ENCODE data around the gene RAET1G. TPM values are rescaled to one million over a fixed set of nuclear protein-coding genes. Genes with fewer than 3 reads are reported as not detected.
A peak's percentile ranks its signal among the peaks of the same experiment; 100 is the strongest.
"Not testable (repeated sequence)": the region's sequence is repeated elsewhere in the genome, so short reads cannot be mapped to it uniquely, and the experiment has no call there.

The RAET1G gene
- polyA plus RNA-seq, 2 of the 4 experiments (the other 2 are of a cell fraction): 10.1 to 24.4 TPM

- DNase-seq (ENCODE audit: low read depth in 1 of 2, low spot score in 1 of 2) (no peak), FAIRE-seq (no peak), ATAC-seq (no peak)
- CTCF ChIA-PET: interaction anchor here (0.7 to 2.8 kb wide), 13 partner anchors 25 to 202 kb away, joined by 3 to 28 read pairs (median 5); no protein-coding TSS in a partner anchor
- POLR2A ChIA-PET: no interaction called here
- Histone ChIP-seq H3K4me2 (no peak overlapping the region), H3K4me3 (no peak overlapping the region), H3K27ac (peak overlapping the region in 1 of 2 experiments; percentile 88; a peak in 3 of 6 replicates), H3K4me1 (peaks cover 11% of the 10 kb centered on the region; the same call in 1 of the 3 replicates), H3K9me3 (no peaks in the 10 kb centered on the region)
- 63% methylated on average over 3 of the region's 4 CpGs for WGBS (ENCODE audit: missing lambda C conversion rate)
- TF ChIP-seq FOSL2 (IDR thresholded peaks at IDR 0.05) (no peak), FOSL2 (CRISPR knock-in tag; IDR thresholded peaks at IDR 0.05) (no peak)
These were observed 2.0 kb upstream of the RAET1G start for GRCh38 chr6:149924933-149925252.

- TF ChIP-seq JUN (IDR thresholded peaks at IDR 0.05): no peak
- TF ChIP-seq NFE2L2 (conservative IDR thresholded peaks at IDR 0.05; ENCODE audit: low read length): no peak
- TF ChIP-seq ZC3H11A (IDR thresholded peaks at IDR 0.05): no peak
- no peak for TF ChIP-seq FOSB (CRISPR knock-in tag; IDR thresholded peaks at IDR 0.05)
- no peak for TF ChIP-seq EHMT2 (IDR thresholded peaks at IDR 0.05; ENCODE audit: low read depth)
- no peak for TF ChIP-seq NPAS2 (CRISPR knock-in tag; IDR thresholded peaks at IDR 0.05; ENCODE audit: borderline replicate concordance)
- TF ChIP-seq ZNF302 (CRISPR knock-in tag; IDR thresholded peaks at IDR 0.05): no peak
- POLR2A ChIA-PET: no interaction called here
- no peaks in the 10 kb centered on the region for H3K9me3 ChIP-seq
These were observed 1.4 kb upstream of the RAET1G start for GRCh38 chr6:149924206-149924932.

GRCh38 chr6:149923327-149923986 is 536 bp upstream of the RAET1G start:
- Histone ChIP-seq H3K4me3 (peak overlapping the region; percentile 65), H3K9me3 (no peaks in the 10 kb centered on the region), H3K4me2 (peak overlapping the region; percentile 79), H3K4me1 (peaks cover 11% of the 10 kb centered on the region; the same call in 1 of the 3 replicates), H3K27ac (peak overlapping the region in 1 of 2 experiments; percentile 69; a peak in 3 of 6 replicates)
- ChIA-PET POLR2A (no interaction called here), CTCF (interaction anchor here (1.0 to 2.8 kb wide), 7 partner anchors 58 to 200 kb away, joined by 3 to 28 read pairs (median 6); no protein-coding TSS in a partner anchor)
- no peak for TF ChIP-seq TP53 (CRISPR knock-in tag; IDR thresholded peaks at IDR 0.05)
- no peak for TF ChIP-seq KDM5A (IDR thresholded peaks at IDR 0.05)
- no peak for TF ChIP-seq SMC3 (IDR thresholded peaks at IDR 0.05)
- no peak for TF ChIP-seq HOXB5 (CRISPR knock-in tag; IDR thresholded peaks at IDR 0.05)
- no peak for TF ChIP-seq CTCF (IDR thresholded peaks at IDR 0.05)
- TF ChIP-seq HOXA7 (CRISPR knock-in tag; IDR thresholded peaks at IDR 0.05): no peak
- no peak for TF ChIP-seq GATA3 (IDR thresholded peaks at IDR 0.05; ENCODE audit: borderline replicate concordance)
- TF ChIP-seq MAZ (IDR thresholded peaks at IDR 0.05; ENCODE audit: borderline replicate concordance, low read depth, low read length): no peak
- TF ChIP-seq CBX8 (IDR thresholded peaks at IDR 0.05): no peak
- no peak for TF ChIP-seq POLR2A (IDR thresholded peaks at IDR 0.05; ENCODE audit: low read length)
- TF ChIP-seq FOXS1 (CRISPR knock-in tag; IDR thresholded peaks at IDR 0.05): no peak
- no peak for TF ChIP-seq HES2 (IDR thresholded peaks at IDR 0.05)
- TF ChIP-seq HOXB13 (CRISPR knock-in tag; IDR thresholded peaks at IDR 0.05; ENCODE audit: low read depth): no peak
- ATAC-seq (peak; percentile 5; a peak in 2 of 6 replicates), FAIRE-seq (no peak), DNase-seq (ENCODE audit: low read depth in 1 of 2, low spot score in 1 of 2) (no peak)
- WGBS (ENCODE audit: missing lambda C conversion rate): 64% methylated on average over 33 of the region's 33 CpGs

More at GRCh38 chr6:149924206-149924932, 1.4 kb upstream of the RAET1G start:
- 86% methylated on average over 9 of the region's 9 CpGs for WGBS (ENCODE audit: missing lambda C conversion rate)
- FAIRE-seq (no peak), DNase-seq (ENCODE audit: low read depth in 1 of 2, low spot score in 1 of 2) (no peak), ATAC-seq (no peak)
- Histone ChIP-seq H3K4me1 (peaks cover 11% of the 10 kb centered on the region; the same call in 1 of the 3 replicates), H3K27ac (peak overlapping the region in 1 of 2 experiments; percentile 88; a peak in 1 of 6 replicates), H3K4me2 (no peak overlapping the region), H3K4me3 (no peak overlapping the region)
- CTCF ChIA-PET: interaction anchor here (0.8 to 2.8 kb wide), 11 partner anchors 40 to 201 kb away, joined by 3 to 28 read pairs (median 5); no protein-coding TSS in a partner anchor

GRCh38 chr6:149922091-149922490 is 830 bp downstream of the RAET1G start:
- FAIRE-seq; ATAC-seq; DNase-seq (ENCODE audit: low read depth in 1 of 2, low spot score in 1 of 2); POLR2A ChIA-PET; H3K9me3 ChIP-seq: not testable (repeated sequence)
- CTCF ChIA-PET: interaction anchor here (1.0 to 1.1 kb wide), 4 partner anchors 27 to 87 kb away, joined by 3 to 6 read pairs (median 3); no protein-coding TSS in a partner anchor
- peak overlapping the region; percentile 65 for H3K4me3 ChIP-seq
- peak overlapping the region; percentile 79 for H3K4me2 ChIP-seq
- H3K4me1 ChIP-seq: peaks cover 11% of the 10 kb centered on the region; the same call in 1 of the 3 replicates
- 92% methylated on average over 5 of the region's 5 CpGs for WGBS (ENCODE audit: missing lambda C conversion rate)
- peak overlapping the region in 1 of 2 experiments; percentile 85; a peak in 3 of 6 replicates for H3K27ac ChIP-seq
